IMR-90 (cell line): ENCODE data around the gene PLEKHG4. TPM values are rescaled to one million over a fixed set of nuclear protein-coding genes. Genes with fewer than 3 reads are reported as not detected.

Experiments
- ATAC-seq: fragments of 200-7000 bp; cut with Tn5 transposase; 2 replicates; pipeline ENCODE4 v1.9.1; 2020; ENCODE audit warnings: low read depth, mild to moderate bottlenecking, moderate library complexity
- BruUV-seq: library from RNA; stranded (reverse); fragments of 400-500 nt; replicated peaks from 2 replicates; lab custom pipeline; 2021; lab: Mats Ljungman, UMichigan
- CTCF ChIA-PET: fragments of 300-600 bp; formaldehyde crosslinking; extraction: SDS; loops from one replicate; lab custom pipeline; 2021; ENCODE audit warnings: antibody characterized with exemption; lab: Yijun Ruan, JAX
- POLR2A ChIA-PET: fragments of 300-600 bp; sonication (Branson Sonifier 250); formaldehyde crosslinking; loops from one replicate; lab custom pipeline; 2022; ENCODE audit warnings: antibody characterized with exemption; ENCODE audit not compliant: unreplicated experiment; lab: Charles Lee
- DNase-seq: peaks from one replicate; pipeline ENCODE4 v3.0.0; 2013
- H2AFZ ChIP-seq: replicated peaks from 2 replicates; pipeline ENCODE3; 2013; ENCODE audit warnings: low read length, mild to moderate bottlenecking; ENCODE audit not compliant: poor library complexity
- H2AK5ac ChIP-seq: 2 replicates; pipeline ENCODE4 v1.6.1; 2013; ENCODE audit warnings: low read depth, low read length, inconsistent platforms
- H2AK9ac ChIP-seq: replicated peaks from 2 replicates; pipeline ENCODE3; 2013; ENCODE audit warnings: mild to moderate bottlenecking, low read depth, low read length, moderate library complexity; ENCODE audit not compliant: poor library complexity
- H2BK120ac ChIP-seq: 2 replicates; pipeline ENCODE4 v1.6.1; 2013; ENCODE audit warnings: low read depth, low read length, inconsistent platforms
- H2BK15ac ChIP-seq: 3 replicates; pipeline ENCODE4 v1.6.1; 2013; ENCODE audit warnings: low read depth, low read length, inconsistent platforms
- H2BK20ac ChIP-seq: 2 replicates; pipeline ENCODE4 v1.6.1; 2013; ENCODE audit warnings: low read depth, mild to moderate bottlenecking, inconsistent platforms, low read length, moderate library complexity
- H2BK5ac ChIP-seq: 2 replicates; pipeline ENCODE4 v1.6.1; 2013; ENCODE audit warnings: mild to moderate bottlenecking, low read depth, low read length, inconsistent platforms; ENCODE audit not compliant: poor library complexity, severe bottlenecking
- H3K14ac ChIP-seq: replicated peaks from 2 replicates; pipeline ENCODE4 v1.6.1; 2013; ENCODE audit warnings: low read depth, low read length, inconsistent platforms
- H3K18ac ChIP-seq: 2 replicates; pipeline ENCODE4 v1.6.1; 2013; ENCODE audit warnings: low read depth, low read length, control low read depth
- H3K23ac ChIP-seq: 2 replicates; pipeline ENCODE4 v1.6.1; 2013; ENCODE audit warnings: low read depth, low read length, inconsistent platforms
- H3K27ac ChIP-seq: 2 replicates; pipeline ENCODE4 v1.5.1; 2013; ENCODE audit warnings: mild to moderate bottlenecking, control low read depth, low read length; ENCODE audit not compliant: insufficient read depth
- H3K27me3 ChIP-seq: 2 replicates; pipeline ENCODE4 v1.6.1; 2013; ENCODE audit warnings: low read length; ENCODE audit not compliant: control insufficient read depth, insufficient read depth
- H3K36me3 ChIP-seq: 2 replicates; pipeline ENCODE4 v1.6.1; 2013; ENCODE audit warnings: low read length, mixed read lengths; ENCODE audit not compliant: control insufficient read depth, insufficient read depth
- H3K4ac ChIP-seq: 2 replicates; pipeline ENCODE4 v1.6.1; 2013; ENCODE audit warnings: low read depth, low read length, inconsistent platforms
- H3K4me1 ChIP-seq: 2 replicates; pipeline ENCODE4 v1.6.1; 2013; ENCODE audit warnings: low read length, mixed read lengths; ENCODE audit not compliant: control insufficient read depth, insufficient read depth
- H3K4me2 ChIP-seq: 2 replicates; pipeline ENCODE4 v1.6.1; 2013; ENCODE audit warnings: low read depth, mild to moderate bottlenecking, control low read depth, low read length, moderate library complexity
- H3K4me3 ChIP-seq: 2 replicates; pipeline ENCODE4 v1.5.1; 2013; ENCODE audit warnings: low read depth, mild to moderate bottlenecking, control low read depth, low read length, moderate library complexity; ENCODE audit not compliant: insufficient read depth
- H3K56ac ChIP-seq: 2 replicates; pipeline ENCODE4 v1.6.1; 2013; ENCODE audit warnings: low read length, inconsistent platforms; ENCODE audit not compliant: insufficient read depth; ENCODE audit errors: extremely low read depth
- H3K79me1 ChIP-seq, 2 experiments: 2 replicates each; pipeline ENCODE4 v1.6.1; 2013; ENCODE audit warnings: low read length in 2 of 2, inconsistent platforms in 1 of 2, low read depth in 1 of 2
- H3K9ac ChIP-seq: 2 replicates; pipeline ENCODE4 v1.6.1; 2013; ENCODE audit warnings: low read depth, low read length, control low read depth
- H3K9me1 ChIP-seq: 2 replicates; pipeline ENCODE4 v1.6.1; 2013; ENCODE audit warnings: low read length, inconsistent platforms; ENCODE audit not compliant: insufficient read depth
- H3K9me3 ChIP-seq: 2 replicates; pipeline ENCODE4 v1.6.1; 2013; ENCODE audit warnings: low read length; ENCODE audit not compliant: control insufficient read depth, insufficient read depth
- H4K20me1 ChIP-seq: 2 replicates; pipeline ENCODE4 v1.6.1; 2013; ENCODE audit warnings: low read length, inconsistent platforms; ENCODE audit not compliant: insufficient read depth
- H4K5ac ChIP-seq: 2 replicates; pipeline ENCODE4 v1.6.1; 2013; ENCODE audit warnings: mild to moderate bottlenecking, low read depth, low read length, control low read depth
- H4K8ac ChIP-seq, 2 experiments: 2 replicates each; pipeline ENCODE4 v1.6.1; 2013; ENCODE audit warnings: low read depth in 2 of 2, low read length in 2 of 2, control low read depth in 1 of 2, inconsistent platforms in 1 of 2
- H4K91ac ChIP-seq: 2 replicates; pipeline ENCODE4 v1.6.1; 2013; ENCODE audit warnings: low read depth, low read length, inconsistent platforms; ENCODE audit not compliant: insufficient read depth
- CEBPB ChIP-seq: IDR thresholded peaks from 2 replicates; pipeline ENCODE4 v1.6.1; 2012; ENCODE audit warnings: low read depth, low read length, improper control_type of control experiment
- CTCF ChIP-seq: conservative IDR thresholded peaks from 2 replicates; pipeline ENCODE4 v1.5.1; 2012; ENCODE audit warnings: mild to moderate bottlenecking, low read depth, low read length, improper control_type of control experiment
- ELK1 ChIP-seq: fragments of 150-350 bp; IDR thresholded peaks from 2 replicates; pipeline ENCODE4 v1.6.1; 2016; ENCODE audit warnings: low read depth, mild to moderate bottlenecking, low read length, moderate library complexity, borderline replicate concordance
- MAFK ChIP-seq: IDR thresholded peaks from 2 replicates; pipeline ENCODE4 v1.6.1; 2012; ENCODE audit warnings: low read depth, low read length, improper control_type of control experiment
- MAZ ChIP-seq: IDR thresholded peaks from 2 replicates; pipeline ENCODE4 v1.6.1; 2012; ENCODE audit warnings: low read depth, mild to moderate bottlenecking, low read length, improper control_type of control experiment, moderate library complexity, borderline replicate concordance
- MXI1 ChIP-seq: IDR thresholded peaks from 2 replicates; pipeline ENCODE4 v1.6.1; 2012; ENCODE audit warnings: low read depth, mild to moderate bottlenecking, low read length, moderate library complexity, borderline replicate concordance
- RCOR1 ChIP-seq: IDR thresholded peaks from 2 replicates; pipeline ENCODE4 v1.6.1; 2012; ENCODE audit warnings: mild to moderate bottlenecking, low read length, improper control_type of control experiment; ENCODE audit not compliant: insufficient replicate concordance
- RFX5 ChIP-seq: IDR thresholded peaks from 2 replicates; pipeline ENCODE4 v1.8.0; 2012; ENCODE audit warnings: low read depth, mild to moderate bottlenecking, low read length, moderate library complexity
- USF2 ChIP-seq: fragments of 150-350 bp; IDR thresholded peaks from 2 replicates; pipeline ENCODE4 v1.6.1; 2017; ENCODE audit warnings: mild to moderate bottlenecking, antibody characterized with exemption, low read length, low read depth
- WGBS, 2 experiments: methylation state at CpG; one replicate each; pipeline versions ENCODE4 v1.1.5 to v1.1.7; 2013; ENCODE audit warnings: missing lambda C conversion rate in 2 of 2; ENCODE audit not compliant: insufficient read length in 1 of 2; ENCODE audit errors: extremely low coverage in 2 of 2; 5-methylcytosine and 5-hydroxymethylcytosine counted together
- dilution Hi-C: fragments of 300-500 bp; cut with HindIII; formaldehyde crosslinking; loops from one replicate; pipeline ENCODE4 v1.14.3; 2018; ENCODE audit warnings: low sequenced_read_pairs; ENCODE audit not compliant: unreplicated experiment
- in situ Hi-C: fragments of 300-500 bp; cut with MboI; formaldehyde crosslinking; loops from 3 replicates; pipeline ENCODE4 v1.14.3; 2019; ENCODE audit warnings: low sequenced_read_pairs, inconsistent platforms, mixed read lengths
- intact Hi-C: fragments of 100-400 bp; cut with micrococcal nuclease; formaldehyde crosslinking; loops from 2 replicates; pipeline ENCODE4 v1.10.0; 2022
- polyA plus RNA-seq, 3 experiments: library from polyadenylated mRNA; depleted of rRNA; stranded (reverse); fragments of >200 nt; gene quantifications; 2 replicates each; pipeline ENCODE4 v1.2.3, GENCODE V29; 2012; ENCODE audit warnings: low replicate concordance in 1 of 3
- total RNA-seq: library from RNA; depleted of rRNA; stranded (reverse); fragments of >200 nt; gene quantifications from 2 replicates; pipeline ENCODE4 v1.2.3, GENCODE V29; 2012

Gene PLEKHG4
- total and polyA plus RNA-seq, 2 of the 4 experiments (the other 2 are of a cell fraction): 14.0 to 50.7 TPM

GRCh38 chr16:67245186-67245585, 34.1 kb upstream of the PLEKHG4 start (continued):
- TF ChIP-seq RCOR1: no peak

- H2AFZ ChIP-seq: peak overlapping the region; percentile 90
- TF ChIP-seq MAZ: no peak
- peak; percentile 85; the same call in 1 of the 2 replicates for TF ChIP-seq USF2
- no peak for TF ChIP-seq MXI1
- TF ChIP-seq ELK1: no peak
- TF ChIP-seq CEBPB: no peak
- TF ChIP-seq RFX5: no peak
- no peak for TF ChIP-seq CTCF
- no peak for TF ChIP-seq MAFK
- in situ Hi-C loops: no loop called here
- ChIA-PET POLR2A (no interaction called here), CTCF (interaction anchor here (1.5 to 2.3 kb wide), 2 partner anchors 13 to 87 kb away, joined by 3 to 5 read pairs; no protein-coding TSS in a partner anchor)
- 0 out of 2 replicates have a peak overlapping the region, but pooled peaks have one; percentile 17 for H3K18ac ChIP-seq
- H4K8ac ChIP-seq: peak overlapping the region; percentile 61 to 94
- H3K4me2 ChIP-seq: peak overlapping the region; percentile 69
- intact Hi-C loops: loop anchor here (1.0 to 5.0 kb wide), 2 partner anchors 18 to 147 kb away; partner anchors contain the start of genes TMEM208 and TPPP3
- H3K27ac ChIP-seq: peak overlapping the region; percentile 88
- peak overlapping the region; percentile 92; the same call in 1 of the 2 replicates for H3K23ac ChIP-seq
- peak overlapping the region; percentile 96 for H3K4ac ChIP-seq
- no peaks in the 10 kb centered on the region; the same call in none of the 2 replicates for H4K20me1 ChIP-seq
- peak overlapping the region; percentile 97 for H3K14ac ChIP-seq
- H2BK15ac ChIP-seq: no peak overlapping the region
- peak overlapping the region; percentile 88 for H4K91ac ChIP-seq
- DNase-seq (no peak), ATAC-seq (no peak)
- no peaks in the 10 kb centered on the region for H3K9me3 ChIP-seq
- H3K56ac ChIP-seq: peak overlapping the region; percentile 80
- dilution Hi-C loops: no loop called here
- peak overlapping the region; percentile 99 for H2AK5ac ChIP-seq
- no peaks in the 10 kb centered on the region for H3K27me3 ChIP-seq
- H3K79me1 ChIP-seq: peaks cover 22 to 73% of the 10 kb centered on the region in 2 experiments; a peak in 3 of 4 replicates
- no peak overlapping the region for H2BK20ac ChIP-seq
- no peaks in the 10 kb centered on the region for H3K36me3 ChIP-seq
- 0% methylated on average over 1 of the region's 8 CpGs; no CpG with 5 or more reads in 1 of the 2 experiments for WGBS, 2 experiments
- peak overlapping the region; percentile 87 for H2BK5ac ChIP-seq
- peak overlapping the region; percentile 89 for H3K4me3 ChIP-seq
- H3K9ac ChIP-seq: peak overlapping the region; percentile 52
- peak overlapping the region; percentile 56; the same call in 1 of the 2 replicates for H4K5ac ChIP-seq
- peak overlapping the region; percentile 97 for H2AK9ac ChIP-seq
- H3K9me1 ChIP-seq: peaks cover 35% of the 10 kb centered on the region
- peak overlapping the region; percentile 91 for H2BK120ac ChIP-seq
- H3K4me1 ChIP-seq: peaks cover 54% of the 10 kb centered on the region
- BruUV-seq: no TSS peak
Measured at GRCh38 chr16:67245674-67246080, 33.7 kb upstream of the PLEKHG4 start.
